ENCODE results near the gene C15orf39. TPM values are rescaled to one million over a fixed set of nuclear protein-coding genes. Genes with fewer than 3 reads are reported as not detected.

Gene C15orf39
- polyA plus RNA-seq: 0.44 TPM in 1 of 2 replicates, not detected in the other
- polyA minus RNA-seq: 0.24 and 0.93 TPM in 2 replicates

DNA sequence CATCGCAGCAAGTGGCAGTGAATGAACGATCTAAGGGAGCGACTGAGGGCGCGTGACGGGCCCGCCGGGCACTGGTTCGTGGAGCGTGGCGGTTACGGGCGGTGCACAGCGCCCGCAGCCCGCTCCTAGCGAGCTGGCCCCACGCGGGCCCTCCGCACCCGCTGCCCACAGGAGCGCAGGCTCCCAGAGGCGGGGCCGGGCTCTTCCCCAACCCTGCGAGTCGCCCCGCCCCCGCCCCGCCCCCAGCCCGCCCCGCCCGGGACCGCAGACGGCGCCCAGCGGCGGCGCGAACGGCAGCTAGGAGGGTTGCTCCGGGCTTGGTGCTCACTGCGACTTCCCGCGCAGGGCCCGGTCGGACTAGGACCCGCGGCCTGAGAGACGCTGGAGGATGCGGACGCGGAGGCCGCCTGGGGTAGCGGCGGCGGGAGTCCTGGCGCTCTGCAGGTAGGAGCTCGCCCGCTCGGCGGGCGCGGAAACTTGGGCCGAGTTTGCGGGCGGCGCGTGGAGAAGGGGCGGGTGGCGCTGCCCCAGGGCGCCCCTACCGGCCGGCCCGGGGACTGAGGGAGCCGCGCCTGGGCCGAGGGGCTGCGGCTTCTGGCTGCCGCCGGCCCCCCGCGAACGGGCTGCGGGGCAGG, at the start of gene C15orf39:
TSS of gene C15orf39 (plus strand) at position 267 of the 635 bp plus-strand sequence. CDS start 4,167 bp downstream, outside the sequence.
- Histone ChIP-seq H3K27ac (ENCODE audit: low read length) (no peak within 1 kb of the TSS), H3K27me3 (ENCODE audit: insufficient read depth, low read depth, low read length) (peaks cover 30% of the 10 kb centered on the region), H3K4me2 (ENCODE audit: low read length) (peak within 1 kb of the TSS; percentile 48), H3K9me2 (ENCODE audit: insufficient read depth, low read length) (no peaks in the 10 kb centered on the region), H3K4me3 (ENCODE audit: low read length) (peak within 1 kb of the TSS; percentile 72), H3K9me3 (ENCODE audit: low read length) (no peaks in the 10 kb centered on the region), H3K79me2 (replicated peaks; ENCODE audit: insufficient read depth, low read length) (no peaks in the 10 kb centered on the region), H4K20me1 (ENCODE audit: insufficient read depth) (no peaks in the 10 kb centered on the region), H3F3A (ENCODE audit: insufficient read depth, low read length, poor library complexity, severe bottlenecking) (no peaks in the 10 kb centered on the region), H2AFZ (ENCODE audit: low read depth, low read length) (peak within 1 kb of the TSS; percentile 14), H3K9ac (ENCODE audit: low read length) (peak within 1 kb of the TSS; percentile 50), H3K36me3 (ENCODE audit: insufficient read depth, low read length) (no peaks in the 10 kb centered on the region)
- TF ChIP-seq RAD21 (conservative IDR thresholded peaks at IDR 0.05) (peak; percentile 61), SMC3 (conservative IDR thresholded peaks at IDR 0.05; ENCODE audit: poor library complexity) (peak; percentile 42), EP300 (conservative IDR thresholded peaks at IDR 0.05; ENCODE audit: poor library complexity, severe bottlenecking) (no peak), CTCF (IDR thresholded peaks at IDR 0.05; ENCODE audit: poor library complexity, severe bottlenecking) (peak; percentile 94), MXI1 (conservative IDR thresholded peaks at IDR 0.05; ENCODE audit: poor library complexity, severe bottlenecking) (peak; percentile 53), POLR2AphosphoS5 (IDR thresholded peaks at IDR 0.05) (peak; percentile 17), EZH2 (IDR thresholded peaks at IDR 0.05; ENCODE audit: borderline replicate concordance, insufficient read depth, low read length, poor library complexity, severe bottlenecking) (no peak), TAF1 (IDR thresholded peaks at IDR 0.05; ENCODE audit: low read depth) (no peak)
- TF ChIP-seq, protein P1, sequence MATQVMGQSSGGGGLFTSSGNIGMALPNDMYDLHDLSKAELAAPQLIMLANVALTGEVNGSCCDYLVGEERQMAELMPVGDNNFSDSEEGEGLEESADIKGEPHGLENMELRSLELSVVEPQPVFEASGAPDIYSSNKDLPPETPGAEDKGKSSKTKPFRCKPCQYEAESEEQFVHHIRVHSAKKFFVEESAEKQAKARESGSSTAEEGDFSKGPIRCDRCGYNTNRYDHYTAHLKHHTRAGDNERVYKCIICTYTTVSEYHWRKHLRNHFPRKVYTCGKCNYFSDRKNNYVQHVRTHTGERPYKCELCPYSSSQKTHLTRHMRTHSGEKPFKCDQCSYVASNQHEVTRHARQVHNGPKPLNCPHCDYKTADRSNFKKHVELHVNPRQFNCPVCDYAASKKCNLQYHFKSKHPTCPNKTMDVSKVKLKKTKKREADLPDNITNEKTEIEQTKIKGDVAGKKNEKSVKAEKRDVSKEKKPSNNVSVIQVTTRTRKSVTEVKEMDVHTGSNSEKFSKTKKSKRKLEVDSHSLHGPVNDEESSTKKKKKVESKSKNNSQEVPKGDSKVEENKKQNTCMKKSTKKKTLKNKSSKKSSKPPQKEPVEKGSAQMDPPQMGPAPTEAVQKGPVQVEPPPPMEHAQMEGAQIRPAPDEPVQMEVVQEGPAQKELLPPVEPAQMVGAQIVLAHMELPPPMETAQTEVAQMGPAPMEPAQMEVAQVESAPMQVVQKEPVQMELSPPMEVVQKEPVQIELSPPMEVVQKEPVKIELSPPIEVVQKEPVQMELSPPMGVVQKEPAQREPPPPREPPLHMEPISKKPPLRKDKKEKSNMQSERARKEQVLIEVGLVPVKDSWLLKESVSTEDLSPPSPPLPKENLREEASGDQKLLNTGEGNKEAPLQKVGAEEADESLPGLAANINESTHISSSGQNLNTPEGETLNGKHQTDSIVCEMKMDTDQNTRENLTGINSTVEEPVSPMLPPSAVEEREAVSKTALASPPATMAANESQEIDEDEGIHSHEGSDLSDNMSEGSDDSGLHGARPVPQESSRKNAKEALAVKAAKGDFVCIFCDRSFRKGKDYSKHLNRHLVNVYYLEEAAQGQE (IDR thresholded peaks at IDR 0.05; ENCODE audit: borderline replicate concordance): no peak

GRCh38 chr15:75152382-75153079, 49.2 kb upstream of the C15orf39 start:
- Histone ChIP-seq H3K27ac (ENCODE audit: low read length) (no peak overlapping the region), H3K9ac (ENCODE audit: low read length) (no peak overlapping the region), H3K9me3 (ENCODE audit: low read length) (no peaks in the 10 kb centered on the region), H3K79me2 (replicated peaks; ENCODE audit: insufficient read depth, low read length) (no peaks in the 10 kb centered on the region), H3K27me3 (ENCODE audit: insufficient read depth, low read depth, low read length) (no peaks in the 10 kb centered on the region), H3K36me3 (ENCODE audit: insufficient read depth, low read length) (no peaks in the 10 kb centered on the region), H2AFZ (ENCODE audit: low read depth, low read length) (no peak overlapping the region), H3K4me2 (ENCODE audit: low read length) (no peak overlapping the region), H3F3A (ENCODE audit: insufficient read depth, low read length, poor library complexity, severe bottlenecking) (no peaks in the 10 kb centered on the region), H4K20me1 (ENCODE audit: insufficient read depth) (no peaks in the 10 kb centered on the region), H3K4me3 (ENCODE audit: low read length) (no peak overlapping the region), H3K9me2 (ENCODE audit: insufficient read depth, low read length) (no peaks in the 10 kb centered on the region)
- TF ChIP-seq MXI1 (conservative IDR thresholded peaks at IDR 0.05; ENCODE audit: poor library complexity, severe bottlenecking) (no peak), RAD21 (conservative IDR thresholded peaks at IDR 0.05) (no peak), EZH2 (IDR thresholded peaks at IDR 0.05; ENCODE audit: borderline replicate concordance, insufficient read depth, low read length, poor library complexity, severe bottlenecking) (no peak), SMC3 (conservative IDR thresholded peaks at IDR 0.05; ENCODE audit: poor library complexity) (no peak), TAF1 (IDR thresholded peaks at IDR 0.05; ENCODE audit: low read depth) (no peak), CTCF (IDR thresholded peaks at IDR 0.05; ENCODE audit: poor library complexity, severe bottlenecking) (no peak), EP300 (conservative IDR thresholded peaks at IDR 0.05; ENCODE audit: poor library complexity, severe bottlenecking) (no peak)
- TF ChIP-seq, protein P1 (IDR thresholded peaks at IDR 0.05; ENCODE audit: borderline replicate concordance): no peak

Measured in neural cell (in vitro differentiated cells).